Heart right ventricle (tissue), 16 donors: ENCODE results near the gene ROBO4. TPM values are rescaled to one million over a fixed set of nuclear protein-coding genes. Genes with fewer than 3 reads are reported as not detected.

ENCODE experiments used
- ATAC-seq, 8 donors: fragments of 200-7000 bp; cut with Tn5 transposase; one replicate each; pipeline ENCODE4 v1.9.1; 2020; ENCODE audit warnings: mild to moderate bottlenecking in 8 of 8, moderate library complexity in 8 of 8, moderate number of reproducible peaks in 1 of 8
- DNase-seq, 2 donors: peaks; one replicate each; pipeline ENCODE4 v3.0.0-alpha.2; 2020
- H3K27ac ChIP-seq, 10 donors: fragments of 200-600 bp; sonication (generic) in 2 of 10; one replicate each; pipeline versions ENCODE4 v1.5.0 to v1.8.0; 2020 to 2022; ENCODE audit warnings: mild to moderate bottlenecking in 3 of 10
- H3K27me3 ChIP-seq, 7 donors: fragments of 200-600 bp; one replicate each; pipeline ENCODE4 v1.8.0; 2021 to 2022; ENCODE audit warnings: mild to moderate bottlenecking in 2 of 7
- H3K36me3 ChIP-seq, 9 donors: fragments of 200-600 bp; sonication (generic) in 1 of 9; one replicate each; pipeline versions ENCODE4 v1.5.0 to v1.8.0; 2020 to 2022; ENCODE audit warnings: mild to moderate bottlenecking in 2 of 9
- H3K4me1 ChIP-seq, 9 donors: fragments of 200-600 bp; sonication (generic) in 1 of 9; one replicate each; pipeline versions ENCODE4 v1.5.0 to v1.8.0; 2020 to 2022; ENCODE audit warnings: mild to moderate bottlenecking in 4 of 9
- H3K4me3 ChIP-seq, 10 donors: fragments of 200-600 bp; sonication (generic) in 2 of 10; one replicate each; pipeline versions ENCODE4 v1.5.0 to v1.8.0; 2020 to 2022; ENCODE audit warnings: mild to moderate bottlenecking in 7 of 10, moderate library complexity in 2 of 10
- H3K9me3 ChIP-seq, 11 donors: fragments of 200-600 bp in 10 of 11; sonication (generic) in 2 of 11; one replicate each; pipeline versions ENCODE4 v1.5.0 to v1.8.0; 2013 to 2022; ENCODE audit warnings: mild to moderate bottlenecking in 2 of 11, control low read depth in 1 of 11, moderate library complexity in 1 of 11
- WGBS, 2 donors: extraction: QIAGEN DNeasy Blood & Tissue Kit; methylation state at CpG; one replicate each; pipeline ENCODE4 v1.1.7; 2013; ENCODE audit warnings: inconsistent platforms in 1 of 2; 5-methylcytosine and 5-hydroxymethylcytosine counted together
- intact Hi-C, 10 donors: fragments of 100-400 bp; cut with DNase I; formaldehyde crosslinking; loops; one replicate each; pipeline versions ENCODE4 v1.11.1 to v1.14.2; 2022
- polyA plus RNA-seq, 2 donors: library from polyadenylated mRNA; stranded (reverse); fragments of 200-250 nt; gene quantifications; one replicate each; pipeline ENCODE4 v1.2.3, GENCODE V29; 2013
- total RNA-seq, 10 donors: library from RNA; stranded (reverse); fragmentation: NEBNext Ultra II Directional in 3 of 10; extraction: Animal tissue kit (Norgen Biotek cat#: 25700) in 3 of 10; gene quantifications; one replicate each; pipeline versions ENCODE4 v1.2.1 to v1.2.4, GENCODE V29; 2021 to 2023
- TF ChIP-seq, protein P1 (sequence below), 9 donors: fragments of 200-600 bp; sonication (generic) in 2 of 9; IDR thresholded peaks; one replicate each; pipeline versions ENCODE4 v1.5.0 to v1.8.0; 2021 to 2022; ENCODE audit warnings: antibody characterized with exemption in 9 of 9, mild to moderate bottlenecking in 5 of 9, moderate library complexity in 1 of 9
- donor health status: Arrhythmogenic right ventricular cardiomyopathy.
- donor health status: ischemic (EF 13 %, LVEDD 7.1; RV severe dilation, severe dysfunction).
- donor health status: healthy with polysubstance abuse.
- donor health status: DM: no; HTN: yes; CAD: no.
- donor health status: DM: no; HTN: no; CAD: no.
- donor health status: ischemic (EF 25% LVEDD 6.9; RV normal size, moderate dysfunction).
- donor health status: ischemic (EF 25% LVEDD 5.7; RV mildly dilated, moderate dysfunction).
- donor health status: healthy.
- donor health status: DM: yes; HTN: yes; CAD: no.
- donor health status: Ischemic cardiomyopathy.
- donor health status: ischemic (EF 35%, LVEDD 5.7; RV mildly dilated, moderate dysfunction).
- donor health status: nonischemic (EF 11% LVEDD 7.7; RV severe dilation, severe dysfunction).
- donor health status: DM: yes; HTN: yes; CAD: no.
- donor health status: PGD.
- donor health status: ischemic (EF 29% LVEDD 5.4; RV normal size, mild dysfunction).
- donor health status: nonischemic (EF 23%, LVEDD 6.1; RV moderate dilation, normal function).

Gene ROBO4
- total and polyA plus RNA-seq, 12 donors: 14.2 to 42.6 (median 22.0) TPM

DNA sequence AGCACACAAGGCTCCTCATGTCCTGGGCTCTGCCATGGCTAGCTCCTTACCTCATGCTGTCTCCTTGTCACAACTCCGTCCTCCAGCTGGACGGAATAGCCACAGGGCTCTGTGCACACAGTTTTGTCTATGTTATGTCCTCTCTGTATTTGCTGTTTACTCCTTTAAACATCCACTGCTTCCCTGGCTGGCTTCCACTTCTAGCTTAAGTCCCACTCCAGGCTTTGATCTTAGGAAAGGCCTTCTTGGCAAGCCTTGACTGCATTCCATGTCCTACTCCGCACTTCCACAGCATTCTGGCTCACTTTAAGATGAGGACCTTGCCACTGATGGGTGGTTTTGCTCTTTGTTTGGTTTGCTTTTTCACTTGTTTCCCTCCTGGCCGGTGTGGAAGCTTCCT is 55.4 kb downstream of the ROBO4 start:
- H3K4me3 ChIP-seq: no peak overlapping the region
- H3K27me3 ChIP-seq: peaks cover 49 to 100% (median 97%) of the 10 kb centered on the region in 7 donors

DNA sequence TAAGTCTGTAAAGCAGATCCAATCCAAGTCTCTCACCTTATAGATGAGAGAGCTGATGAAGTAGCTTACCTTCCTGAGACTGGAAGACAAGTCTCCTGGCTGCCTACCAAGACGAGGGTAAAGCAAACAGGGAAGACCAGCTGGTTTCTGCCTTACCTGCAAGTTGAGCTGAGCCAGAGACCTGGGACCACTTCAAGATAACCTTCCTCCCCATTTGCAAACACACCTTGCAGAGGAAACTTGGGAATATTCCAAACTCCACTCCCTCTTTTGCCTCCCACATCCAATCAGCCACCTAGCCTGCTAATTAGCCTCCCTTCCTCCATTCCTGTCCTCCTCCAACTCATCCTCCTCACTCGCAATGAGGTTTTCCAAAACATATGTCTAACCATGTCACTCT is 55.8 kb downstream of the ROBO4 start:
- intact Hi-C loops: no loop called here
- 54 to 59% methylated on average over 2 of the region's 2 CpGs for WGBS, 2 donors
- no peaks in the 10 kb centered on the region for H3K9me3 ChIP-seq
- H3K27me3 ChIP-seq: peaks cover 44 to 97% (median 92%) of the 10 kb centered on the region in 7 donors
- H3K4me3 ChIP-seq: no peak overlapping the region
- TF ChIP-seq, protein P1, sequence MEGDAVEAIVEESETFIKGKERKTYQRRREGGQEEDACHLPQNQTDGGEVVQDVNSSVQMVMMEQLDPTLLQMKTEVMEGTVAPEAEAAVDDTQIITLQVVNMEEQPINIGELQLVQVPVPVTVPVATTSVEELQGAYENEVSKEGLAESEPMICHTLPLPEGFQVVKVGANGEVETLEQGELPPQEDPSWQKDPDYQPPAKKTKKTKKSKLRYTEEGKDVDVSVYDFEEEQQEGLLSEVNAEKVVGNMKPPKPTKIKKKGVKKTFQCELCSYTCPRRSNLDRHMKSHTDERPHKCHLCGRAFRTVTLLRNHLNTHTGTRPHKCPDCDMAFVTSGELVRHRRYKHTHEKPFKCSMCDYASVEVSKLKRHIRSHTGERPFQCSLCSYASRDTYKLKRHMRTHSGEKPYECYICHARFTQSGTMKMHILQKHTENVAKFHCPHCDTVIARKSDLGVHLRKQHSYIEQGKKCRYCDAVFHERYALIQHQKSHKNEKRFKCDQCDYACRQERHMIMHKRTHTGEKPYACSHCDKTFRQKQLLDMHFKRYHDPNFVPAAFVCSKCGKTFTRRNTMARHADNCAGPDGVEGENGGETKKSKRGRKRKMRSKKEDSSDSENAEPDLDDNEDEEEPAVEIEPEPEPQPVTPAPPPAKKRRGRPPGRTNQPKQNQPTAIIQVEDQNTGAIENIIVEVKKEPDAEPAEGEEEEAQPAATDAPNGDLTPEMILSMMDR (IDR thresholded peaks at IDR 0.05): no peak
- no peak overlapping the region for H3K27ac ChIP-seq
- no peaks in the 10 kb centered on the region for H3K36me3 ChIP-seq
- ATAC-seq (no peak), DNase-seq (no peak)
- H3K4me1 ChIP-seq: peaks cover 7 to 29% (median 20%) of the 10 kb centered on the region in 9 donors

More for the DNA sequence above, 55.4 kb downstream of the ROBO4 start:
- intact Hi-C loops: no loop called here
- Histone ChIP-seq H3K9me3 (no peaks in the 10 kb centered on the region), H3K36me3 (no peaks in the 10 kb centered on the region), H3K4me1 (peaks cover 7 to 24% (median 19%) of the 10 kb centered on the region in 9 donors), H3K27ac (no peak overlapping the region)
- no peak for DNase-seq
- WGBS, 2 donors: 41 to 45% methylated on average over 4 of the region's 4 CpGs
- TF ChIP-seq, protein P1 (IDR thresholded peaks at IDR 0.05): no peak
- ATAC-seq: no peak

DNA sequence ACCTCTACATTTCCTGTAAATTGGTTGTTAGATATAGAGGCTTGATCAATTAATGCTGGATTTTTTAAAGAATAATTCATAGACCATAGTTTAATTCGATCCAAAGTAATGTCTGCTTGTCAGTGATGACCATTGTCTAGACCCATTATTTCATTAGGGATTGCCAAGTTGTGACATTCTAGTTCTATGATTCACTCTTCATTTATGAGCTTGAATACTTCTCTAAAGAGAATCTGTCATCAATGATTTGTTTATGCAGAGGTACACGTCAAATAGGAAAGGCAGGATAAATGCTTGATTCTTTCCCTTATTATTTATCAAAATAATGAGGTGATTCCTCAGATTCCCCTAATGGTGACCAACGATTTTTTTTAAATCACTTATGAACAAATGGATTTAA is 56.5 kb downstream of the ROBO4 start:
- intact Hi-C loops: no loop called here
- no peaks in the 10 kb centered on the region for H3K36me3 ChIP-seq
- DNase-seq (no peak), ATAC-seq (no peak)
- peaks cover 7 to 34% (median 27%) of the 10 kb centered on the region in 9 donors for H3K4me1 ChIP-seq
- no peak overlapping the region for H3K27ac ChIP-seq
- TF ChIP-seq, protein P1 (IDR thresholded peaks at IDR 0.05): no peak
- H3K4me3 ChIP-seq: no peak overlapping the region
- H3K27me3 ChIP-seq: peaks cover 43 to 94% (median 86%) of the 10 kb centered on the region in 7 donors
- no peaks in the 10 kb centered on the region for H3K9me3 ChIP-seq
- 40 to 48% methylated on average over 3 of the region's 3 CpGs for WGBS, 2 donors

DNA sequence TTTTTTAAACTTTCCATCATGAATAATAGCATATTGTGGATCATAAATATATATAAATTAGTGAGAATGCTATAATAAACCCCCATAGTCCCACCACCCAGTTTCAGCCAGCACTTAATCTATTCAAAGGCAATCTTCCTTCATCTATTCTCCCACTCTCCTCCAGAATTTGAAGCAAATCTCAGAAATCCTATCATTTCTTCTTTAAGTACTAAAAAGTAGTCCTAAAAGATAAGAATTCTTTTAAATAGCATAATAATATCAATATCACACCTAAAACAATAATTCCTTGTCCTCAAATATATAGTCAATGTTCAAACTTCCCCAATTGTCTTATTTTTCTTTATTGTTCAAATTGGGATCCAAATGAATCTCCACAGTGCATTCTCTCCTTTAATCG is 57.0 kb downstream of the ROBO4 start:
- ATAC-seq (no peak), DNase-seq (no peak)
- Histone ChIP-seq H3K27ac (no peak overlapping the region), H3K4me3 (no peak overlapping the region), H3K36me3 (no peaks in the 10 kb centered on the region), H3K9me3 (no peaks in the 10 kb centered on the region), H3K4me1 (peaks cover 7 to 36% (median 27%) of the 10 kb centered on the region in 9 donors), H3K27me3 (peaks cover 43 to 94% (median 81%) of the 10 kb centered on the region in 7 donors)
- TF ChIP-seq, protein P1 (IDR thresholded peaks at IDR 0.05): no peak
- 51 to 52% methylated on average over 1 of the region's 1 CpG for WGBS, 2 donors
- intact Hi-C loops: no loop called here
